ENCODE results near the gene MTUS2. TPM values are rescaled to one million over a fixed set of nuclear protein-coding genes. Genes with fewer than 3 reads are reported as not detected.

Gene MTUS2
- total RNA-seq, 1 donor from 2014 or later, result 6.8 TPM

DNA sequence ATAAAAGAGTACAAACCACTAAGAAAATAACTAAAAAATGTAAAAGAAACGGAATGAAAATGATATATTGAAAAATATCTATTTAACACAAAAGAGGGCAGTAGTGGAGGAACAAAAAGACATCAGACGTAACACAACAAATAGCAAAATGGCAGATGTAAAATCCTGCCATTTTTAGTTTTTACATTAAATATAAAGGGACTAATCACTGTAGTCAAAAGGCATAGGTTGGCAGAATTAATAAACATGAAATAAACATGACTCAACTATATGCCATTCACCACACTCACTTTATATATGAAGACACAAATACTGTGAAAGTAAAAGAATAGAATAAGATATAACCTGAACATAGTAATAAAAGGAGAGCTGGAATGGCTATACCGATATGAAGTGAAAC, 11.0 kb downstream of the MTUS2 start:
- Mint-ChIP-seq H3K27me3 (ENCODE audit: unreplicated experiment) (no peaks in the 10 kb centered on the region), H3K9me3 (ENCODE audit: unreplicated experiment) (peaks cover 5% of the 10 kb centered on the region), H3K4me1 (ENCODE audit: low read depth, unreplicated experiment) (no peaks in the 10 kb centered on the region), H3K27ac (ENCODE audit: unreplicated experiment) (no peak overlapping the region), H3K36me3 (ENCODE audit: unreplicated experiment) (peaks cover 25% of the 10 kb centered on the region), H3K4me3 (ENCODE audit: unreplicated experiment) (no peak overlapping the region)
- TF ChIP-seq, protein P1, sequence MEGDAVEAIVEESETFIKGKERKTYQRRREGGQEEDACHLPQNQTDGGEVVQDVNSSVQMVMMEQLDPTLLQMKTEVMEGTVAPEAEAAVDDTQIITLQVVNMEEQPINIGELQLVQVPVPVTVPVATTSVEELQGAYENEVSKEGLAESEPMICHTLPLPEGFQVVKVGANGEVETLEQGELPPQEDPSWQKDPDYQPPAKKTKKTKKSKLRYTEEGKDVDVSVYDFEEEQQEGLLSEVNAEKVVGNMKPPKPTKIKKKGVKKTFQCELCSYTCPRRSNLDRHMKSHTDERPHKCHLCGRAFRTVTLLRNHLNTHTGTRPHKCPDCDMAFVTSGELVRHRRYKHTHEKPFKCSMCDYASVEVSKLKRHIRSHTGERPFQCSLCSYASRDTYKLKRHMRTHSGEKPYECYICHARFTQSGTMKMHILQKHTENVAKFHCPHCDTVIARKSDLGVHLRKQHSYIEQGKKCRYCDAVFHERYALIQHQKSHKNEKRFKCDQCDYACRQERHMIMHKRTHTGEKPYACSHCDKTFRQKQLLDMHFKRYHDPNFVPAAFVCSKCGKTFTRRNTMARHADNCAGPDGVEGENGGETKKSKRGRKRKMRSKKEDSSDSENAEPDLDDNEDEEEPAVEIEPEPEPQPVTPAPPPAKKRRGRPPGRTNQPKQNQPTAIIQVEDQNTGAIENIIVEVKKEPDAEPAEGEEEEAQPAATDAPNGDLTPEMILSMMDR (IDR thresholded peaks at IDR 0.05; ENCODE audit: partially characterized antibody, unreplicated experiment), result no peak
- DNase-seq, result no peak

DNA sequence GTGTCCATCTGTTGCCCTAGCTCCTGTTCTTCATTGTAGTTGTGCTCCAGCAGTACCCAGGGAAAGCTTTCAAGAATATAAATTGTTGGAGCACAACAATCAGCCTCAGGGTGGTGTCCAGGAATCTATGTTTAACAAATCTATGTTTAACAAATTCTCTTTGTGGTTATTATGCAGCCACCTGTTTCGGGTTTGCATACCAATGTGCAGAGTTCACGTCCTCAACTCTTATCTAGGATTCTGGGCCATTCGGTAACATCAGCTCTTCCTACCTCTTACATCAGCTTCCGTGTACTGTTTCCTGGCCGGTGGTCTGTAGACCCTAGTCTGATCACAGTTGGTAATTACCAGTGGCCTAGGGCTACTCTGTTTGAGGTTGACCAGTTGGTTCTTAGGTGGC, 17.0 kb downstream of the MTUS2 start:
- no peak overlapping the region for H3K4me3 Mint-ChIP-seq (ENCODE audit: unreplicated experiment)
- H3K4me1 Mint-ChIP-seq (ENCODE audit: low read depth, unreplicated experiment), result no peaks in the 10 kb centered on the region
- DNase-seq, result no peak
- H3K36me3 Mint-ChIP-seq (ENCODE audit: unreplicated experiment), result no peaks in the 10 kb centered on the region
- H3K9me3 Mint-ChIP-seq (ENCODE audit: unreplicated experiment), result peaks cover 1% of the 10 kb centered on the region
- no peaks in the 10 kb centered on the region for H3K27me3 Mint-ChIP-seq (ENCODE audit: unreplicated experiment)
- TF ChIP-seq, protein P1 (IDR thresholded peaks at IDR 0.05; ENCODE audit: partially characterized antibody, unreplicated experiment), result no peak
- H3K27ac Mint-ChIP-seq (ENCODE audit: unreplicated experiment), result no peak overlapping the region

DNA sequence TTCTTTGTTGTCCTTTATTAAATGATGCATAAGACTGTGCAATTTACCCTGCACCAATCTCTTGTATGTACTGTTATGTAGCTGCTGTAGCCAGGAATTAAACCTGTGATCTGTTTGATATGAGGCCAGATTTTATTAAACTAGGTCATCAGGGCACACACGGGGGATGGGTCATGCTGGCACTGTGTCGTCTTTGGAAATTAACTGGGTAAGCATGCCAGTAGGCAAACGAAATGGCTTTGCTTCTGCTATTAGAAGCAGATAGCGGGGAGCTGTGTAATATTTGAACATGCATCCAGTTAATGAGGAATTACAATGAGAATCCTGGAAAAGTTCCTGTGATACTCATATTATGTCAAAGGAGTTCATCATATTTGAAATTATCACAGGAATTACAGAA, 23.5 kb downstream of the MTUS2 start:
- H3K27me3 Mint-ChIP-seq (ENCODE audit: unreplicated experiment), result no peaks in the 10 kb centered on the region
- no peak overlapping the region for H3K4me3 Mint-ChIP-seq (ENCODE audit: unreplicated experiment)
- H3K4me1 Mint-ChIP-seq (ENCODE audit: low read depth, unreplicated experiment), result no peaks in the 10 kb centered on the region
- no peak for DNase-seq
- no peaks in the 10 kb centered on the region for H3K36me3 Mint-ChIP-seq (ENCODE audit: unreplicated experiment)
- H3K27ac Mint-ChIP-seq (ENCODE audit: unreplicated experiment), result no peak overlapping the region
- H3K9me3 Mint-ChIP-seq (ENCODE audit: unreplicated experiment), result no peaks in the 10 kb centered on the region
- TF ChIP-seq, protein P1 (IDR thresholded peaks at IDR 0.05; ENCODE audit: partially characterized antibody, unreplicated experiment), result no peak

DNA sequence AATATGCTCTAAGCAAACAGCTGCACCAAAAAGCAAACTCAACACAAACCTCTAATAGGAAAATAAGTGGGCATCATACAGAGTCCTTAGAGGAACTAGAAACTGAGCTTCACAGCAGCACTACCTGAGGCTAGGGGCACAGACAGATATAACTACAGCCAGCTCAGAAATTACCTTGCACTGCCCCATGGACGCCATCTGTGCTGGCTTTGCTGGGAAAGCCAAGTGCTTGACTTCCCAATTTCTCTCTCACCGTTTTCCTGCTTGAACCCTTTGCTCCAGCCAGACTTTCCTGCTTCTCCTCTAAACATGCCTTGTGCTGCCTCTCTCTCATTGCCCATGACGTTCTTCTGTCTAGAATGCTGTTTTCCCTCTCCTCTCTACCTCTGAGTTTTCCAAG, 29.3 kb downstream of the MTUS2 start:
- Mint-ChIP-seq H3K4me3 (ENCODE audit: unreplicated experiment) (no peak overlapping the region), H3K27ac (ENCODE audit: unreplicated experiment) (no peak overlapping the region), H3K4me1 (ENCODE audit: low read depth, unreplicated experiment) (no peaks in the 10 kb centered on the region), H3K9me3 (ENCODE audit: unreplicated experiment) (peaks cover 2% of the 10 kb centered on the region), H3K36me3 (ENCODE audit: unreplicated experiment) (no peaks in the 10 kb centered on the region), H3K27me3 (ENCODE audit: unreplicated experiment) (no peaks in the 10 kb centered on the region)
- TF ChIP-seq, protein P1 (IDR thresholded peaks at IDR 0.05; ENCODE audit: partially characterized antibody, unreplicated experiment), result no peak
- no peak for DNase-seq

DNA sequence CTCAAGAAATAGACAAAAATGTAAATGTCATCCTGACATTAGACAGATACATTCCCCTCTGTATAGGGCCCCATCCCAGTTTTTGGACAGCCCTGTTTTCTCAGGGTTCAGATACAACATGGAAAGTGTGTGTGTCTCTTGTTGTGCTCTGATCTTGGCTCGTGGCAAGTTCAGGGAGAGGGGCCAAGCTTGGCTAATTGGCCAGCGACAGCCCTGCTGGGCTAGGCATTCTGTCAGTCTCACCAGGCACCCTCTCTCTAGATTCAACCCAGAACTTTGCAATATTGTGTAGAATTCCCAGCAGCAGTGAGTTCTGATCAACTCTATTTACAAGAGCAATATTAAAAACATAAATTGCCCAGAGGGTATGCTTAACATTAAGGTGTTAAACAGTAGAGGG, 30.1 kb downstream of the MTUS2 start:
- peaks cover 1% of the 10 kb centered on the region for H3K27me3 Mint-ChIP-seq (ENCODE audit: unreplicated experiment)
- no peak overlapping the region for H3K27ac Mint-ChIP-seq (ENCODE audit: unreplicated experiment)
- no peak for DNase-seq

More for the DNA sequence above, 30.1 kb downstream of the MTUS2 start:
- no peak overlapping the region for H3K4me3 Mint-ChIP-seq (ENCODE audit: unreplicated experiment)
- no peaks in the 10 kb centered on the region for H3K4me1 Mint-ChIP-seq (ENCODE audit: low read depth, unreplicated experiment)
- peaks cover 2% of the 10 kb centered on the region for H3K9me3 Mint-ChIP-seq (ENCODE audit: unreplicated experiment)
- TF ChIP-seq, protein P1 (IDR thresholded peaks at IDR 0.05; ENCODE audit: partially characterized antibody, unreplicated experiment), result no peak
- no peaks in the 10 kb centered on the region for H3K36me3 Mint-ChIP-seq (ENCODE audit: unreplicated experiment)

Data from glutamatergic neuron (in vitro differentiated cells).